Sigmoid colon (tissue), 7 donors: ENCODE data around the gene YKT6. TPM values are rescaled to one million over a fixed set of nuclear protein-coding genes. Genes with fewer than 3 reads are reported as not detected.

Experiments
- DNase-seq: peaks from one replicate; pipeline ENCODE4 v3.0.0-alpha.2; 2019
- H3K27ac ChIP-seq, 4 donors: fragments of 200-600 bp; sonication (generic); one replicate each; pipeline ENCODE4 v1.5.1; 2016 to 2019; ENCODE audit warnings: mild to moderate bottlenecking in 1 of 4
- H3K27me3 ChIP-seq, 3 donors: fragments of 200-600 bp; sonication (generic); one replicate each; pipeline ENCODE4 v1.5.1; 2019; ENCODE audit warnings: mild to moderate bottlenecking in 1 of 3
- H3K36me3 ChIP-seq, 4 donors: fragments of 200-600 bp; sonication (generic); one replicate each; pipeline ENCODE4 v1.5.1; 2016 to 2019
- H3K4me1 ChIP-seq, 4 donors: fragments of 200-600 bp; sonication (generic); one replicate each; pipeline ENCODE4 v1.5.1; 2017 to 2019
- H3K4me3 ChIP-seq, 4 donors: fragments of 200-600 bp; sonication (generic); one replicate each; pipeline ENCODE4 v1.5.1; 2017 to 2019; ENCODE audit warnings: mild to moderate bottlenecking in 2 of 4, moderate library complexity in 1 of 4
- H3K9me3 ChIP-seq, 4 donors: fragments of 200-600 bp in 3 of 4; sonication (generic) in 3 of 4; one replicate each; pipeline versions ENCODE4 v1.5.1 to v1.6.1; 2013 to 2019
- EP300 ChIP-seq, 4 donors: sonication (generic); formaldehyde crosslinking; IDR thresholded peaks; one replicate each; pipeline ENCODE4 v1.6.1; 2017; ENCODE audit warnings: antibody characterized with exemption in 4 of 4
- POLR2A ChIP-seq, 2 donors: fragments of 450-650 bp; IDR thresholded peaks; one replicate each; pipeline ENCODE4 v1.6.1; 2016; ENCODE audit warnings: antibody characterized with exemption in 2 of 2, mild to moderate bottlenecking in 2 of 2, moderate library complexity in 2 of 2
- POLR2AphosphoS5 ChIP-seq, 4 donors: sonication (generic); formaldehyde crosslinking; IDR thresholded peaks; one replicate each; pipeline ENCODE4 v1.6.1; 2017; ENCODE audit warnings: antibody characterized with exemption in 4 of 4
- WGBS, 2 donors: extraction: QIAGEN DNeasy Blood & Tissue Kit; methylation state at CpG; one replicate each; pipeline ENCODE4 v1.1.7; 2013; 5-methylcytosine and 5-hydroxymethylcytosine counted together
- intact Hi-C: fragments of 100-400 bp; cut with DNase I; formaldehyde crosslinking; loops from one replicate; pipeline ENCODE4 v1.15.1; 2023
- polyA plus RNA-seq, 3 donors: library from polyadenylated mRNA; stranded (reverse); fragments of 200-250 nt; gene quantifications; one replicate each; pipeline ENCODE4 v1.2.3, GENCODE V29; 2013
- total RNA-seq, 4 donors: library from RNA; depleted of rRNA; stranded (reverse); fragments of >200 nt; gene quantifications; one replicate each; pipeline ENCODE4 v1.1.0, GENCODE V29; 2016
- TF ChIP-seq, protein P1 (sequence below), 4 experiments: fragments of 450-650 bp in 3 of 4; fragments of 200-600 bp in 1 of 4; IDR thresholded peaks; one replicate each; pipeline ENCODE4 v1.5.1; 2016 to 2019; ENCODE audit warnings: antibody characterized with exemption in 4 of 4, mild to moderate bottlenecking in 3 of 4, moderate library complexity in 2 of 4
- donor health status: healthy with polysubstance abuse.
- donor health status: Bipolar disorder and iron deficiency.
- donor health status: healthy.

The YKT6 gene
- total and polyA plus RNA-seq, 7 donors, result 39.2 to 95.5 (median 50.1) TPM

DNA sequence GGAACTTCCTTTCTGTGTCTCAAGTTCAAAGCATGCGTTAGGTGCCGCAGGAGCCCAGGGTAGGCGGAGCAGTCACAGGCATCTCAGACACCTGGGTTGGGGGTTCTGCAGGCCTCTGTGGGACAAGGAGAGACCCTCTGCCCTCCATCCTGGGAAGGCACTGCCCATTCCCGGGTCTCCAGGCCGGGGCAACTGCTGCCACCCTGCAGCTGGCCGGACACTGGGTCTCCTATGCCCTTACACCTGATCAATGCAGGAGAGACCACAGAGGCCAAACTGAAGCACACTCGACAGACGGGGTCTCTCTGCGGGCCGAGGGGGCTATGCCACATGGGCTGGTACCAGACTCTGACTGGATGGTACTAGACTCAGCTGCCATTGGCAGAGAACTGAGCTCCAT lies 36.9 kb downstream of the YKT6 start:
- H3K9me3 ChIP-seq, result no peaks in the 10 kb centered on the region
- 78 to 90% methylated on average over 10 of the region's 10 CpGs for WGBS, 2 donors
- H3K27ac ChIP-seq, result no peak overlapping the region
- DNase-seq, result no peak
- no peak overlapping the region for H3K4me3 ChIP-seq
- intact Hi-C loops, result no loop called here
- H3K27me3 ChIP-seq, result peaks cover 0 to 8% (median 0%) of the 10 kb centered on the region in 3 donors
- TF ChIP-seq EP300 (IDR thresholded peaks at IDR 0.05), result no peak
- no peak for TF ChIP-seq POLR2A (IDR thresholded peaks at IDR 0.05)
- TF ChIP-seq, protein P1, sequence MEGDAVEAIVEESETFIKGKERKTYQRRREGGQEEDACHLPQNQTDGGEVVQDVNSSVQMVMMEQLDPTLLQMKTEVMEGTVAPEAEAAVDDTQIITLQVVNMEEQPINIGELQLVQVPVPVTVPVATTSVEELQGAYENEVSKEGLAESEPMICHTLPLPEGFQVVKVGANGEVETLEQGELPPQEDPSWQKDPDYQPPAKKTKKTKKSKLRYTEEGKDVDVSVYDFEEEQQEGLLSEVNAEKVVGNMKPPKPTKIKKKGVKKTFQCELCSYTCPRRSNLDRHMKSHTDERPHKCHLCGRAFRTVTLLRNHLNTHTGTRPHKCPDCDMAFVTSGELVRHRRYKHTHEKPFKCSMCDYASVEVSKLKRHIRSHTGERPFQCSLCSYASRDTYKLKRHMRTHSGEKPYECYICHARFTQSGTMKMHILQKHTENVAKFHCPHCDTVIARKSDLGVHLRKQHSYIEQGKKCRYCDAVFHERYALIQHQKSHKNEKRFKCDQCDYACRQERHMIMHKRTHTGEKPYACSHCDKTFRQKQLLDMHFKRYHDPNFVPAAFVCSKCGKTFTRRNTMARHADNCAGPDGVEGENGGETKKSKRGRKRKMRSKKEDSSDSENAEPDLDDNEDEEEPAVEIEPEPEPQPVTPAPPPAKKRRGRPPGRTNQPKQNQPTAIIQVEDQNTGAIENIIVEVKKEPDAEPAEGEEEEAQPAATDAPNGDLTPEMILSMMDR (IDR thresholded peaks at IDR 0.05), result no peak
- no peak for TF ChIP-seq POLR2AphosphoS5 (IDR thresholded peaks at IDR 0.05)
- H3K4me1 ChIP-seq, result peaks cover 0 to 6% (median 4%) of the 10 kb centered on the region in 4 donors
- H3K36me3 ChIP-seq, result no peaks in the 10 kb centered on the region

DNA sequence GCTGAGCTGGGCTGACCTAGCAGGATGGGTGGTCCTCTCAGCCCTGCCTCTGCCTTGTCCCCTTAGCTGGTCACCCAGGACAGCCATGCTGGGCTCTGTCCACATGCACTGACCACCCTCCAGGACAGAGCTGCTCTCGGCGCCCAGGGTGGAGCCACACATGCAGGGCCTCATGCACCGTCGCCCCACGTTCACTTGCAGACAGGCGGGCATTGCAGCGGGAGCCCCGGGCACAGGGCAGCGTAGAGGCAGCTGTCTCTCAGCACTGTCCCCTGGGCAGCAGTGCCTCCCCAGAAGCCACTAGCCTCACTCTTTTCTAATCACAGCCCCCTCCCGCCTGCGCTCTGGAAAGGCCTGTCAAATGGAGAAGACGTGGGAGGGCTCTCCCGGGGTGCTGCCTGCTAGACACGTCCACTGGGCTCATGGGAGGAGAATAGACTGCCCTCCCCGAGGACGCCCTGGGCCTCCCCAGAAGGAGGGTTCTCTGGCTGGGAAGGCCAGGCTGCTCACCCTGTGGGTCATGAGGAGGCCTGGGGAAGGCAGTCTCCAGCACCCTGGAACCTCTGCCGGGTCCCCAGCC lies 37.4 kb downstream of the YKT6 start:
- H3K9me3 ChIP-seq, result no peaks in the 10 kb centered on the region
- H3K4me1 ChIP-seq, result peaks cover 0 to 6% (median 4%) of the 10 kb centered on the region in 4 donors
- TF ChIP-seq POLR2AphosphoS5 (IDR thresholded peaks at IDR 0.05) (no peak), EP300 (IDR thresholded peaks at IDR 0.05) (no peak), POLR2A (IDR thresholded peaks at IDR 0.05) (no peak)
- TF ChIP-seq, protein P1 (IDR thresholded peaks at IDR 0.05), result no peak
- no peak overlapping the region for H3K4me3 ChIP-seq
- intact Hi-C loops, result no loop called here
- DNase-seq, result no peak
- no peaks in the 10 kb centered on the region for H3K36me3 ChIP-seq
- no peak overlapping the region for H3K27ac ChIP-seq
- 79 to 84% methylated on average over 17 of the region's 17 CpGs for WGBS, 2 donors
- H3K27me3 ChIP-seq, result peaks cover 0 to 9% (median 0%) of the 10 kb centered on the region in 3 donors

GRCh38 chr7:44239361-44239760 lies 38.6 kb downstream of the YKT6 start:
- intact Hi-C loops, result no loop called here
- Histone ChIP-seq H3K27ac (no peak overlapping the region), H3K36me3 (no peaks in the 10 kb centered on the region), H3K4me1 (peaks cover 0 to 6% (median 4%) of the 10 kb centered on the region in 4 donors), H3K9me3 (no peaks in the 10 kb centered on the region), H3K27me3 (peaks cover 0 to 9% (median 0%) of the 10 kb centered on the region in 3 donors), H3K4me3 (no peak overlapping the region)
- DNase-seq, result no peak
- 69 to 77% methylated on average over 24 of the region's 24 CpGs for WGBS, 2 donors
- TF ChIP-seq EP300 (IDR thresholded peaks at IDR 0.05), result no peak
- TF ChIP-seq POLR2AphosphoS5 (IDR thresholded peaks at IDR 0.05), result no peak
- TF ChIP-seq POLR2A (IDR thresholded peaks at IDR 0.05), result no peak
- TF ChIP-seq, protein P1 (IDR thresholded peaks at IDR 0.05), result no peak

GRCh38 chr7:44240376-44240775 lies 39.6 kb downstream of the YKT6 start:
- no peak for DNase-seq
- TF ChIP-seq POLR2A (IDR thresholded peaks at IDR 0.05) (no peak), EP300 (IDR thresholded peaks at IDR 0.05) (no peak), POLR2AphosphoS5 (IDR thresholded peaks at IDR 0.05) (no peak)
- TF ChIP-seq, protein P1 (IDR thresholded peaks at IDR 0.05), result no peak
- intact Hi-C loops, result no loop called here

More at GRCh38 chr7:44240376-44240775, 39.6 kb downstream of the YKT6 start:
- H3K4me1 ChIP-seq, result peaks cover 0 to 6% (median 4%) of the 10 kb centered on the region in 4 donors
- H3K9me3 ChIP-seq, result no peaks in the 10 kb centered on the region
- no peak overlapping the region for H3K27ac ChIP-seq
- no peak overlapping the region for H3K4me3 ChIP-seq
- H3K36me3 ChIP-seq, result no peaks in the 10 kb centered on the region
- peaks cover 0 to 9% (median 0%) of the 10 kb centered on the region in 3 donors for H3K27me3 ChIP-seq
- WGBS, 2 donors, result 75 to 82% methylated on average over 16 of the region's 16 CpGs
